Heart left ventricle (tissue), 16 donors: Measurements from ENCODE around the gene RPS6KA2. TPM values are rescaled to one million over a fixed set of nuclear protein-coding genes. Genes with fewer than 3 reads are reported as not detected.
A peak's percentile ranks its signal among the peaks of the same experiment; 100 is the strongest.

Experiments
- ATAC-seq, 4 donors: fragments of 200-7000 bp; cut with Tn5 transposase; one replicate each; pipeline ENCODE4 v1.9.1; 2020 to 2022; ENCODE audit warnings: moderate library complexity in 4 of 4, mild to moderate bottlenecking in 3 of 4, moderate number of reproducible peaks in 1 of 4
- DNase-seq, 5 donors: peaks; one replicate each; pipeline ENCODE4 v3.0.0-alpha.2; 2020
- H3K27ac ChIP-seq, 12 donors: fragments of 200-600 bp; sonication (generic) in 4 of 12; one replicate each; pipeline versions ENCODE4 v1.5.0 to v1.8.0; 2016 to 2022; ENCODE audit warnings: mild to moderate bottlenecking in 2 of 12
- H3K27me3 ChIP-seq, 9 donors: fragments of 200-600 bp; sonication (generic) in 2 of 9; one replicate each; pipeline versions ENCODE4 v1.5.1 to v1.8.0; 2016 to 2022; ENCODE audit warnings: mild to moderate bottlenecking in 3 of 9
- H3K36me3 ChIP-seq, 9 donors: fragments of 200-600 bp; sonication (generic) in 2 of 9; one replicate each; pipeline versions ENCODE4 v1.5.0 to v1.8.0; 2018 to 2022; ENCODE audit warnings: mild to moderate bottlenecking in 2 of 9
- H3K4me1 ChIP-seq, 12 donors: fragments of 200-600 bp; sonication (generic) in 4 of 12; one replicate each; pipeline versions ENCODE4 v1.5.0 to v1.8.0; 2016 to 2022; ENCODE audit warnings: mild to moderate bottlenecking in 3 of 12
- H3K4me3 ChIP-seq, 12 donors: fragments of 200-600 bp; sonication (generic) in 4 of 12; one replicate each; pipeline versions ENCODE4 v1.5.0 to v1.8.0; 2017 to 2022; ENCODE audit warnings: mild to moderate bottlenecking in 9 of 12, moderate library complexity in 4 of 12
- H3K9me3 ChIP-seq, 12 donors: fragments of 200-600 bp; sonication (generic) in 4 of 12; one replicate each; pipeline versions ENCODE4 v1.5.0 to v1.8.0; 2016 to 2022; ENCODE audit warnings: mild to moderate bottlenecking in 1 of 12
- POLR2A ChIP-seq, 2 donors: fragments of 450-650 bp; IDR thresholded peaks; one replicate each; pipeline ENCODE4 v1.6.1; 2017; ENCODE audit warnings: antibody characterized with exemption in 2 of 2, mild to moderate bottlenecking in 2 of 2, moderate library complexity in 2 of 2
- whole genome bisulfite sequencing, 4 donors: extraction: QIAGEN DNeasy Blood & Tissue Kit in 2 of 4; methylation state at CpG; one replicate each; pipeline versions ENCODE4 v1.1.5 to v1.1.7; 2013 to 2018; 5-methylcytosine and 5-hydroxymethylcytosine counted together
- intact Hi-C, 10 donors: fragments of 100-400 bp; cut with DNase I; formaldehyde crosslinking; loops; one replicate each; pipeline versions ENCODE4 v1.11.1 to v1.14.2; 2022
- polyA plus RNA-seq, 2 donors: library from polyadenylated mRNA; stranded (reverse); fragments of 200-250 nt; gene quantifications; one replicate each; pipeline ENCODE4 v1.2.3, GENCODE V29; 2013
- total RNA-seq, 9 donors: library from RNA; depleted of rRNA in 2 of 9; stranded (reverse); fragments of >200 nt in 2 of 9; fragmentation: NEBNext Ultra II Directional in 3 of 9; extraction: Animal tissue kit (Norgen Biotek cat#: 25700) in 3 of 9; gene quantifications; one replicate each; pipeline versions ENCODE4 v1.1.0 to v1.2.4, GENCODE V29; 2016 to 2023
- TF ChIP-seq, protein P1 (sequence below), 12 donors: fragments of 200-600 bp; sonication (generic) in 4 of 12; IDR thresholded peaks; one replicate each; pipeline versions ENCODE4 v1.5.0 to v1.8.0; 2018 to 2022; ENCODE audit warnings: antibody characterized with exemption in 12 of 12, mild to moderate bottlenecking in 5 of 12
- donor health status: ischemic (EF 13 %, LVEDD 7.1; RV severe dilation, severe dysfunction).
- donor health status: healthy with polysubstance abuse.
- donor health status: DM: no; HTN: yes; CAD: no.
- donor health status: DM: no; HTN: no; CAD: no.
- donor health status: ischemic (EF 25% LVEDD 6.9; RV normal size, moderate dysfunction).
- donor health status: ischemic (EF 25% LVEDD 5.7; RV mildly dilated, moderate dysfunction).
- donor health status: healthy.
- donor health status: DM: yes; HTN: yes; CAD: no.
- donor health status: ischemic (EF 35%, LVEDD 5.7; RV mildly dilated, moderate dysfunction).
- donor health status: nonischemic (EF 11% LVEDD 7.7; RV severe dilation, severe dysfunction).
- donor health status: DM: yes; HTN: yes; CAD: no.
- donor health status: PGD.
- donor health status: ischemic (EF 29% LVEDD 5.4; RV normal size, mild dysfunction).
- donor health status: nonischemic (EF 23%, LVEDD 6.1; RV moderate dilation, normal function).

RPS6KA2 gene
- total and polyA plus RNA-seq, 11 donors: 23.0 to 171 (median 91.6) TPM

DNA sequence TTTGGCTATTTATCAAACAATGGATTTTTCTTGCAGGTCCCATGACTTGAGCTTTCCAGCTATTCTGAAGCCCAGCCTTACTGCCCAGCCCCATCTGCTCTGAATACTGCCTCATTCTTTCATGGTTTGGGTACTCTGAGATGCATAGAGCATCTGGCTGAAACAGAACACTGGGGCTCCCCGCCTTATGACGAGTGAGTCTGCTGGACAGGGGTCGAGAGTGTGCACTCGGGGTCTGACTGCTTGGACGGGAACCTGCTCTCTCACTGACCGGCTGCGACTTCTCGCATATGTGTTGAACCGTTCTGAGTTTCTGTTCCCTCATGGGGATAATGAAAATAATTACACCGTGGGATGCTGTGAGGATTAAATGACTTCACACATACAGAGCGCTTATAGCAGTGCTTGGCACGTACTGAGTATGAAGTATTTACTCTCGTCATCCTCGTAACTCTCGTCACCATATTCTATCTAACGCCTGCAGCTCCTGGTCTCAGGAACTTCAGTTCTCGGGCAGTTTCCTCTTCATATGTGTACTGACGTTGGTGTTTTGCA lies 184.8 kb downstream of the RPS6KA2 start:
- WGBS, 4 donors: 81 to 86% (median 85%) methylated on average over 18 of the region's 18 CpGs
- Histone ChIP-seq H3K4me3 (no peak overlapping the region), H3K9me3 (no peaks in the 10 kb centered on the region), H3K27ac (no peak overlapping the region), H3K4me1 (peaks cover 0 to 5% (median 0%) of the 10 kb centered on the region in 12 donors), H3K36me3 (peaks cover 0 to 55% (median 34%) of the 10 kb centered on the region in 9 donors), H3K27me3 (no peaks in the 10 kb centered on the region)
- ATAC-seq (no peak), DNase-seq (no peak)
- TF ChIP-seq, protein P1, sequence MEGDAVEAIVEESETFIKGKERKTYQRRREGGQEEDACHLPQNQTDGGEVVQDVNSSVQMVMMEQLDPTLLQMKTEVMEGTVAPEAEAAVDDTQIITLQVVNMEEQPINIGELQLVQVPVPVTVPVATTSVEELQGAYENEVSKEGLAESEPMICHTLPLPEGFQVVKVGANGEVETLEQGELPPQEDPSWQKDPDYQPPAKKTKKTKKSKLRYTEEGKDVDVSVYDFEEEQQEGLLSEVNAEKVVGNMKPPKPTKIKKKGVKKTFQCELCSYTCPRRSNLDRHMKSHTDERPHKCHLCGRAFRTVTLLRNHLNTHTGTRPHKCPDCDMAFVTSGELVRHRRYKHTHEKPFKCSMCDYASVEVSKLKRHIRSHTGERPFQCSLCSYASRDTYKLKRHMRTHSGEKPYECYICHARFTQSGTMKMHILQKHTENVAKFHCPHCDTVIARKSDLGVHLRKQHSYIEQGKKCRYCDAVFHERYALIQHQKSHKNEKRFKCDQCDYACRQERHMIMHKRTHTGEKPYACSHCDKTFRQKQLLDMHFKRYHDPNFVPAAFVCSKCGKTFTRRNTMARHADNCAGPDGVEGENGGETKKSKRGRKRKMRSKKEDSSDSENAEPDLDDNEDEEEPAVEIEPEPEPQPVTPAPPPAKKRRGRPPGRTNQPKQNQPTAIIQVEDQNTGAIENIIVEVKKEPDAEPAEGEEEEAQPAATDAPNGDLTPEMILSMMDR (IDR thresholded peaks at IDR 0.05): no peak
- TF ChIP-seq POLR2A (IDR thresholded peaks at IDR 0.05): no peak
- intact Hi-C loops: no loop called here

DNA sequence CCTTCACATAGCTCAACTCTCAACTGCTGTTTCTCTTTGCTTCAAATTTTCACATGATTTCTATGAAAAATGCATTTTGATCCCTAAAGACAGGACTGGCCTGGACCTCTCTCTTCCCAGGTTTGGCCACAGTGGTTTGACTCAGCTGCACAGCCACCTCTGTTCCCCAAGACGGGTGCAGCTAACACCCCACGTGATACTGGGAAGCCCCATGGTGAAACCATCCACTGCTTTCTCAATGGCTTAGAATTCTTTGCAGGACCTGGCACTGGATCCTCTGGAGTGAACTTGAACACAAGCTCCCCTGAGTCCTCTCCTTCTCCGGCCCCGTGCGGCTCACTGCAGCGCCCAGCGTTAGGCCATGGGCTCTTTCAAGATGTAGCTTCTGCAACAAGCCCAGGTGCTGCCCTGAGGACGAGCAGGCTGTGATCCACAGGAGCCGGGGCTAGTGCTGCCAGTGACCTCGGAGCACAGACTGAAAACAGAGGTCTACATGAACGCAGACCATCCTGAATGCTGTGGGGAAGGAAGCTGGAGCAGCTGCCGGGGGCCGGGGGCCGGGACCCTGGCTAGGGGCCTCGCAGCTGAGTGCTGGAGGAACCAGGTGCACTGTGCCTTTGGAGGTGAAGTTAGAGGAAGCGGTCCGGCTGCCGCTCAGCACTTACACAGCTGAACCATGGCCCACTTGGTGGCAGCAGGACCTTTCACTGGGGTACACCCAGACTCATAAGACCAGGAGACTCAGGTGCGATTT lies 185.5 kb downstream of the RPS6KA2 start:
- DNase-seq (no peak), ATAC-seq (peak in 1 of 4 donors; percentile 34)
- H3K27me3 ChIP-seq: no peaks in the 10 kb centered on the region
- no peak overlapping the region for H3K4me3 ChIP-seq
- H3K9me3 ChIP-seq: no peaks in the 10 kb centered on the region
- 72 to 83% (median 78%) methylated on average over 19 of the region's 19 CpGs for WGBS, 4 donors
- H3K4me1 ChIP-seq: peaks cover 0 to 5% (median 0%) of the 10 kb centered on the region in 12 donors
- H3K36me3 ChIP-seq: peaks cover 0 to 48% (median 27%) of the 10 kb centered on the region in 9 donors
- H3K27ac ChIP-seq: no peak overlapping the region
- intact Hi-C loops: no loop called here
- no peak for TF ChIP-seq POLR2A (IDR thresholded peaks at IDR 0.05)
- TF ChIP-seq, protein P1 (IDR thresholded peaks at IDR 0.05): no peak

DNA sequence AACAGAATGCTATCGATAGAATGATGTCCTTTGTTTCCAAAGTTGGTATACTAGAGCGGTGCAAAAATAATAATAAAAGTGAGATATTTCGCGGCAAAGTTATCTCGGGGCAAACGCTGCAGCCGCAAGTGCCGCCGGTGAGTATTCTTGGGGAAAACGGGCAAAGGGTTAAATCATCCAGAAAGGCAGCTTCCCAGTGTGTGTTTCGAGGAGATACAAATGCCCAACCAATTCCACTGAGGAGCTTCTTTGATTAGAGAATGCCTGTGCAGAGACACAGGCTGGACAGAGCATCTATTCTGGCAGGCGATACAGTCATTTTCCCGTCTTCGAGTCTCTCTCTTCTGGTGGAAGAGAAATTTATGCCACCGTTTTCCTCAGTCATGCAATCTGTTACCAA lies 186.3 kb downstream of the RPS6KA2 start:
- DNase-seq (no peak), ATAC-seq (no peak)
- no peaks in the 10 kb centered on the region for H3K9me3 ChIP-seq
- peaks cover 0 to 11% (median 1%) of the 10 kb centered on the region in 12 donors for H3K4me1 ChIP-seq
- H3K27ac ChIP-seq: no peak overlapping the region
- no peak overlapping the region for H3K4me3 ChIP-seq
- no peaks in the 10 kb centered on the region for H3K27me3 ChIP-seq
- H3K36me3 ChIP-seq: peaks cover 0 to 40% (median 20%) of the 10 kb centered on the region in 9 donors
- no peak for TF ChIP-seq POLR2A (IDR thresholded peaks at IDR 0.05)
- TF ChIP-seq, protein P1 (IDR thresholded peaks at IDR 0.05): no peak
- 91 to 95% (median 94%) methylated on average over 15 of the region's 15 CpGs for WGBS, 4 donors
- intact Hi-C loops: no loop called here

DNA sequence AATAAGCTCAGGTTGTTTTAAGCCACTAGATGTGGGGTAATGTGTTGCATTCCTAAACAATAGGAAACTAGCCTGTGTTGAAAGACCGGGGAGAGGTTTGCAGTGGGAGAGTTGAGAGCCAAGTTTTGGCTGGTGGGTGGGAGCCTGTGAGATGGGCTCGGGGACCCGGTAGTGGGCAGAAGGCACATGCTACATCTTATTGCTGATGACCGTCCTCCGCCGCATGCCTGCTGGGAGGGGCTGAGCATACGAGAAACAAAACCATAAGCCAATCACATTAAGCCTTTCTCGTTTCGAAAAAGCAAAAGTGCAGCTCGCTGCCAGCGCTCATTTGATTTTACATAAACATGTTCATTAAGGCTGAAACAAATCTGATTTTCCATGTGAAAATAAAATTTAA lies 186.9 kb downstream of the RPS6KA2 start:
- no peak overlapping the region for H3K4me3 ChIP-seq
- no peaks in the 10 kb centered on the region for H3K27me3 ChIP-seq
- no peak overlapping the region for H3K27ac ChIP-seq
- peaks cover 0 to 17% (median 4%) of the 10 kb centered on the region in 12 donors for H3K4me1 ChIP-seq
- TF ChIP-seq POLR2A (IDR thresholded peaks at IDR 0.05): no peak
- WGBS, 4 donors: 80 to 86% (median 81%) methylated on average over 11 of the region's 11 CpGs
- intact Hi-C loops: no loop called here
- ATAC-seq (no peak), DNase-seq (no peak)
- peaks cover 0 to 38% (median 17%) of the 10 kb centered on the region in 9 donors for H3K36me3 ChIP-seq
- no peaks in the 10 kb centered on the region for H3K9me3 ChIP-seq
